HG03342 (cell line): ENCODE results near the gene USH1C.

Source experiments
- ATAC-seq: cut with Tn5 transposase; IDR thresholded peaks from one replicate; pipeline ENCODE4 v1.9.1; 2021; ENCODE audit warnings: mild to moderate bottlenecking, moderate library complexity; ENCODE audit not compliant: unreplicated experiment

USH1C gene

DNA sequence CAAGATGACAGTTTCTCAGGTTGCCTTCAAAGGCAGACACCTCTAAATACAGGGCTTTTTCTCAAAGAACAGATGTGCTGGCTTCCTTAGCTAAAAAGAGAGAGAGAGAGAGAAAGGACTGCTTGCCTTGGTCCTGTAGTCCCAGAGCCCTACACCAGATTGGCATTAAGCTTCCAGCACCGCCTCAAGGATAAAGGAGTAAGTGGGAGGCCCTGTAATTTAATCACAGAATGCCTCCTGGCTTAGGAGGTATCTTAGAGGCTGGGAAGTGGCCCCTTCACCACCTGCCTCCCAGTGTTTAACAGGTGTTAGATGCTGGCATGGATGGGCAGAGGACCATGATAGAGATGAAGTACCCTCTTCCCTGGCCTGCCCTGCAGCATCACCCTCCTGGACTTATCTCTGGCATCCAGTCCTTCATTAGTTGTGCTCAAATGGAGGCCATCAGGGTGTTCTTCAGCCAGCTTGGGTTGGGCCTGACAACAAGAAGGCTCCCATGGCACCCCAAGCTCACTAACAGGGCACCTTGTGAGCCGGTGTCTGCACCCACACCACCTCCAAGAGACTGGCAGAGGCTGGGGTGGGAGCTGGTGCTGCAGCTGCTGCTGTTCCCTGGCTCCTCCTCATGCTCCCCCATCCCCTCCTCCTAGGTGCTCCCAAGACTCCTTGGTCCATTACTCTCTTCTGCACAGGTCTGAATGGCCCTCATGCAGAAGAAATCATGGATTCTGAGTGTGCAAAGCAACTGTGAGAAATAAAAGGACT lies 100.1 kb downstream of the USH1C start:
- ATAC-seq, result no peak
